C4-2B (cell line): ENCODE measurements around the gene IZUMO4.

Experiments used
- ZFX ChIP-seq: fragments of 450-650 bp; IDR thresholded peaks from 2 replicates; pipeline ENCODE4 v1.6.1; 2017
- TF ChIP-seq, protein P1 (sequence below): fragments of 450-650 bp; conservative IDR thresholded peaks from 2 replicates; pipeline ENCODE4 v1.5.1; 2017; ENCODE audit warnings: mild to moderate bottlenecking

DNA sequence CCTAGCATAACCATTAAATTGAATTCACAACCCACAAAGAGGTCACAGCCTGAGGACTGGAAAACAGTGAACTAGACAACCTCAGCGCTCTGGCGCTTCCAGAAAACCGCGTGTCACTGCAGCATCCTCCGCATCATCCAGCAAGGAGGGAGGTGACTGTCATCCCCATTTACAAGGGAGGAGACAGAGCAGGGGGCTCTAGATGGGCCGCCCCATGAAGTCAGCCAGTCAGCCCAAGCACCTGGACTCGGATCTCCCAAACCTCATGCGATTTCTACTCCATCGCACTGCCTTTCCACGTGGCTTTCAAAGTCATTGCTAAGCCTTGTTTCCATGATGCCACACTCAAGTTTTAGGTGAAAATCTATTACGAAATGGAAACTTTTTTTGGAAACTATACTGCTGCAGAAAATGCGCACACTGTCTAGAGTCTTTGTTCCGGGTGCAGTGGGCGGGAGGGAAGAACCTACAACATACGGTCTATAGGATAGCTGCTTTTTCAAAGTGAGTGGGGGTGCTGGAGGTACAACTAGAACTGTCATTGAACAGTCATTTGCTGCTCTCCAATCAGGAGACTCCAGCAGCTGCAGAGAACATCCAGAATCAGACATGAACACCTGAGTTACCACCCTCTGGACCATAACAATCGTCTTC, 51.9 kb downstream of the IZUMO4 start:
- TF ChIP-seq, protein P1, sequence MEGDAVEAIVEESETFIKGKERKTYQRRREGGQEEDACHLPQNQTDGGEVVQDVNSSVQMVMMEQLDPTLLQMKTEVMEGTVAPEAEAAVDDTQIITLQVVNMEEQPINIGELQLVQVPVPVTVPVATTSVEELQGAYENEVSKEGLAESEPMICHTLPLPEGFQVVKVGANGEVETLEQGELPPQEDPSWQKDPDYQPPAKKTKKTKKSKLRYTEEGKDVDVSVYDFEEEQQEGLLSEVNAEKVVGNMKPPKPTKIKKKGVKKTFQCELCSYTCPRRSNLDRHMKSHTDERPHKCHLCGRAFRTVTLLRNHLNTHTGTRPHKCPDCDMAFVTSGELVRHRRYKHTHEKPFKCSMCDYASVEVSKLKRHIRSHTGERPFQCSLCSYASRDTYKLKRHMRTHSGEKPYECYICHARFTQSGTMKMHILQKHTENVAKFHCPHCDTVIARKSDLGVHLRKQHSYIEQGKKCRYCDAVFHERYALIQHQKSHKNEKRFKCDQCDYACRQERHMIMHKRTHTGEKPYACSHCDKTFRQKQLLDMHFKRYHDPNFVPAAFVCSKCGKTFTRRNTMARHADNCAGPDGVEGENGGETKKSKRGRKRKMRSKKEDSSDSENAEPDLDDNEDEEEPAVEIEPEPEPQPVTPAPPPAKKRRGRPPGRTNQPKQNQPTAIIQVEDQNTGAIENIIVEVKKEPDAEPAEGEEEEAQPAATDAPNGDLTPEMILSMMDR = no peak
- TF ChIP-seq ZFX = no peak
